ENCODE measurements around the gene MPRIP. TPM values are rescaled to one million over a fixed set of nuclear protein-coding genes. Genes with fewer than 3 reads are reported as not detected.
A peak's percentile ranks its signal among the peaks of the same experiment; 100 is the strongest.

MPRIP gene
- total and polyA plus RNA-seq, 8 donors: 80.2 to 518 (median 190) TPM

GRCh38 chr17:17186551-17187505 is 144.6 kb downstream of the MPRIP start:
- Histone ChIP-seq H3K27ac (peak overlapping the region in 3 of 5 donors; percentile 11 to 42 (median 31)), H3K36me3 (peaks cover 12 to 77% (median 68%) of the 10 kb centered on the region in 4 donors), H3K4me3 (no peak overlapping the region), H3K9me3 (no peaks in the 10 kb centered on the region), H3K27me3 (no peaks in the 10 kb centered on the region), H3K4me1 (peaks cover 29 to 61% (median 45%) of the 10 kb centered on the region in 4 donors)
- no peak for DNase-seq
- WGBS, 5 donors: 51 to 58% (median 55%) methylated on average over 14 of the region's 14 CpGs
- TF ChIP-seq POLR2AphosphoS5 (IDR thresholded peaks at IDR 0.05) (no peak), EP300 (IDR thresholded peaks at IDR 0.05) (no peak), CTCF (IDR thresholded peaks at IDR 0.05) (no peak), POLR2A (IDR thresholded peaks at IDR 0.05) (no peak)
- intact Hi-C loops (cut with DNase I; ENCODE audit: low total_unique reads): no loop called here

- 94 to 96% (median 95%) methylated on average over 4 of the region's 4 CpGs for WGBS, 5 donors
- no peaks in the 10 kb centered on the region for H3K9me3 ChIP-seq
- peaks cover 32 to 72% (median 50%) of the 10 kb centered on the region in 4 donors for H3K4me1 ChIP-seq
- TF ChIP-seq EP300 (IDR thresholded peaks at IDR 0.05) (no peak), POLR2A (IDR thresholded peaks at IDR 0.05) (no peak), CTCF (IDR thresholded peaks at IDR 0.05) (no peak), POLR2AphosphoS5 (IDR thresholded peaks at IDR 0.05) (no peak)
- no peak for DNase-seq
- no peak overlapping the region for H3K27ac ChIP-seq
- H3K27me3 ChIP-seq: no peaks in the 10 kb centered on the region
- H3K36me3 ChIP-seq: peaks cover 4 to 59% (median 51%) of the 10 kb centered on the region in 4 donors
- H3K4me3 ChIP-seq: no peak overlapping the region
- intact Hi-C loops (cut with DNase I; ENCODE audit: low total_unique reads): no loop called here
Observed at GRCh38 chr17:17188586-17188985, 146.3 kb downstream of the MPRIP start.

- DNase-seq: no peak
- H3K36me3 ChIP-seq: peaks cover 4 to 49% (median 41%) of the 10 kb centered on the region in 4 donors
- no peak overlapping the region for H3K4me3 ChIP-seq
- peaks cover 29 to 70% (median 47%) of the 10 kb centered on the region in 4 donors for H3K4me1 ChIP-seq
- no peak for TF ChIP-seq CTCF (IDR thresholded peaks at IDR 0.05)
- TF ChIP-seq POLR2AphosphoS5 (IDR thresholded peaks at IDR 0.05): no peak
- no peak for TF ChIP-seq EP300 (IDR thresholded peaks at IDR 0.05)
- TF ChIP-seq POLR2A (IDR thresholded peaks at IDR 0.05): no peak
- no peaks in the 10 kb centered on the region for H3K9me3 ChIP-seq
- intact Hi-C loops (cut with DNase I; ENCODE audit: low total_unique reads): no loop called here
- 52 to 65% (median 57%) methylated on average over 4 of the region's 4 CpGs for WGBS, 5 donors
- H3K27me3 ChIP-seq: no peaks in the 10 kb centered on the region
- peak overlapping the region in 2 of 5 donors; percentile 68 to 79 for H3K27ac ChIP-seq
Observed at GRCh38 chr17:17189559-17189958, 147.3 kb downstream of the MPRIP start.

- 45 to 67% (median 61%) methylated on average over 7 of the region's 7 CpGs for WGBS, 5 donors
- Histone ChIP-seq H3K4me1 (peaks cover 25 to 63% (median 44%) of the 10 kb centered on the region in 4 donors), H3K36me3 (peaks cover 4 to 43% (median 39%) of the 10 kb centered on the region in 4 donors), H3K9me3 (no peaks in the 10 kb centered on the region), H3K27me3 (no peaks in the 10 kb centered on the region), H3K27ac (peak overlapping the region in 3 of 5 donors; percentile 27 to 79 (median 68)), H3K4me3 (no peak overlapping the region)
- no peak for DNase-seq
- TF ChIP-seq POLR2A (IDR thresholded peaks at IDR 0.05): no peak
- TF ChIP-seq POLR2AphosphoS5 (IDR thresholded peaks at IDR 0.05): no peak
- intact Hi-C loops (cut with DNase I; ENCODE audit: low total_unique reads): no loop called here
Observed at GRCh38 chr17:17190188-17190587, 147.9 kb downstream of the MPRIP start.
